Stimulated activated CD8-positive, alpha-beta memory T cell treated with anti-CD3 and anti-CD28 coated beads, Interleukin-12 subunit alpha, Interleukin-12 subunit beta, amount 100 ng/mL, for 4 hours (primary cell): ENCODE data around the gene PHACTR2.

Experiments used
- DNase-seq: peaks from one replicate; pipeline ENCODE4 v3.0.0-alpha.2; 2020; ENCODE audit warnings: low read depth

The PHACTR2 gene

GRCh38 chr6:143675382-143675900 lies 2.3 kb upstream of the PHACTR2 start:
- no peak for DNase-seq

GRCh38 chr6:143675946-143676345 lies 1.8 kb upstream of the PHACTR2 start:
- DNase-seq = no peak

GRCh38 chr6:143676437-143677045 lies 1.2 kb upstream of the PHACTR2 start:
- no peak for DNase-seq

- no peak for DNase-seq
Measured at GRCh38 chr6:143677577-143677890, 231 bp upstream of the PHACTR2 start.

GRCh38 chr6:143679041-143679440 lies 1.3 kb downstream of the PHACTR2 start:
- DNase-seq = no peak

- DNase-seq = no peak
Measured at GRCh38 chr6:143680141-143680540, 2.4 kb downstream of the PHACTR2 start.

GRCh38 chr6:143682805-143683204 lies 5.0 kb downstream of the PHACTR2 start:
- DNase-seq = no peak

- no peak for DNase-seq
Measured at GRCh38 chr6:143684486-143684885, 6.7 kb downstream of the PHACTR2 start.

- no peak for DNase-seq
Measured at GRCh38 chr6:143685653-143686052, 7.9 kb downstream of the PHACTR2 start.

GRCh38 chr6:143687591-143687990 lies 9.8 kb downstream of the PHACTR2 start:
- DNase-seq = no peak

GRCh38 chr6:143688681-143689080 lies 10.9 kb downstream of the PHACTR2 start:
- no peak for DNase-seq

- no peak for DNase-seq
Measured at GRCh38 chr6:143689852-143690251, 12.1 kb downstream of the PHACTR2 start.

- no peak for DNase-seq
Measured at GRCh38 chr6:143691155-143691554, 13.4 kb downstream of the PHACTR2 start.

GRCh38 chr6:143691900-143692636 lies 14.3 kb downstream of the PHACTR2 start:
- DNase-seq = no peak

- DNase-seq = no peak
Measured at GRCh38 chr6:143692696-143693095, 14.9 kb downstream of the PHACTR2 start.

GRCh38 chr6:143694013-143694412 lies 16.2 kb downstream of the PHACTR2 start:
- no peak for DNase-seq

GRCh38 chr6:143694560-143694959 lies 16.8 kb downstream of the PHACTR2 start:
- no peak for DNase-seq

- DNase-seq = no peak
Measured at GRCh38 chr6:143695130-143695968, 17.6 kb downstream of the PHACTR2 start.

GRCh38 chr6:143695969-143696663 lies 18.4 kb downstream of the PHACTR2 start:
- no peak for DNase-seq

GRCh38 chr6:143696664-143697000 lies 18.9 kb downstream of the PHACTR2 start:
- DNase-seq = no peak

GRCh38 chr6:143697076-143697800 lies 19.5 kb downstream of the PHACTR2 start:
- no peak for DNase-seq

GRCh38 chr6:143698329-143698728 lies 20.6 kb downstream of the PHACTR2 start:
- no peak for DNase-seq
